ENCODE results near the gene CDV3.
"Not testable (repeated sequence)": the region's sequence is repeated elsewhere in the genome, so short reads cannot be mapped to it uniquely, and the experiment has no call there.

The CDV3 gene, protein sequence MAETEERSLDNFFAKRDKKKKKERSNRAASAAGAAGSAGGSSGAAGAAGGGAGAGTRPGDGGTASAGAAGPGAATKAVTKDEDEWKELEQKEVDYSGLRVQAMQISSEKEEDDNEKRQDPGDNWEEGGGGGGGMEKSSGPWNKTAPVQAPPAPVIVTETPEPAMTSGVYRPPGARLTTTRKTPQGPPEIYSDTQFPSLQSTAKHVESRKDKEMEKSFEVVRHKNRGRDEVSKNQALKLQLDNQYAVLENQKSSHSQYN

GRCh38 chr3:133573629-133574194 is at the start of gene CDV3:
TSS of gene CDV3 (plus strand) at chr3:133573686. CDS start at chr3:133574045, 359 bp downstream.
- no peak for DNase-seq (ENCODE audit: low read depth)

GRCh38 chr3:133523758-133524157 is 49.7 kb upstream of the CDV3 start:
- not testable (repeated sequence) for DNase-seq (ENCODE audit: low read depth)

- no peak for DNase-seq (ENCODE audit: low read depth)
Observed at GRCh38 chr3:133525435-133525834, 48.1 kb upstream of the CDV3 start.

- no peak for DNase-seq (ENCODE audit: low read depth)
Observed at GRCh38 chr3:133527081-133527715, 46.3 kb upstream of the CDV3 start.

DNA sequence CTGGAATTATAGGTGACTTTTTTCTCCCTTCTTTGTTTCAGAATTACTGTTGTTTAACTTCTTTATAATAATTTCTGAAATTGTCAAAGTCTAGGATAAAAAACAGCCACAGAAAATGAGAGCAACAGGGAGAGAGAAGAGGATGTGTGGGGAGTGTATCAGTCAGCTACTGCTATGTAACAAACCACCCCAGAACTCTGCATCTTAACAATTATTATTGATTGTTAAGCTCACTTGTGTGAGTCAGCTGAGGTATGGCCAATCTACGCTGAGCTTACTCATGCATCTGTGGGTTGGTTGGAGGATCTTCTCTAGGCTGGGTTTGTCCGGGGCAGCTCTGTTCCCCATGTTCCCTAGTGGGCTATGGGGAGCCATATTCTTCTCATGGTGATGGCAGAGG is 43.7 kb upstream of the CDV3 start:
- DNase-seq (ENCODE audit: low read depth) = no peak

GRCh38 chr3:133531981-133532380 is 41.5 kb upstream of the CDV3 start:
- DNase-seq (ENCODE audit: low read depth) = peak; percentile 42

DNA sequence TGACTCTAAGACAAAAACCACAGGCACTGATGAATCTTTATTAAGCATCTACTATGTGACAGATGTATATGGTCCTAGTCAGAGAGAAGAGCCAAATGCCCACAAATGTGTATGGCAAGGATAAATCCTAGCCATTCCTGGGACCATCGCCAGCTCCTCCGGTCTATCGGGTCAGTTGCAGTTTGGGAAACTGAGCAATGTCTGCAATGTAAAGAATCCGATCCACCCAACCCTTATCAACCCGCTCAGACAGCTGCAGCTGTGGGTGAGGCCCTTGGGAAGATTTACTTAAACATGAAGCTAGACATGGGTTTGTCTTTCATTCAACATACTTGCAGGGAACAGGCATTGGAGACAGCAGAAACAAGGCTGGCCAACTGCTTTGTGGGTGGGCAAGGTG is 40.5 kb upstream of the CDV3 start:
- no peak for DNase-seq (ENCODE audit: low read depth)

DNA sequence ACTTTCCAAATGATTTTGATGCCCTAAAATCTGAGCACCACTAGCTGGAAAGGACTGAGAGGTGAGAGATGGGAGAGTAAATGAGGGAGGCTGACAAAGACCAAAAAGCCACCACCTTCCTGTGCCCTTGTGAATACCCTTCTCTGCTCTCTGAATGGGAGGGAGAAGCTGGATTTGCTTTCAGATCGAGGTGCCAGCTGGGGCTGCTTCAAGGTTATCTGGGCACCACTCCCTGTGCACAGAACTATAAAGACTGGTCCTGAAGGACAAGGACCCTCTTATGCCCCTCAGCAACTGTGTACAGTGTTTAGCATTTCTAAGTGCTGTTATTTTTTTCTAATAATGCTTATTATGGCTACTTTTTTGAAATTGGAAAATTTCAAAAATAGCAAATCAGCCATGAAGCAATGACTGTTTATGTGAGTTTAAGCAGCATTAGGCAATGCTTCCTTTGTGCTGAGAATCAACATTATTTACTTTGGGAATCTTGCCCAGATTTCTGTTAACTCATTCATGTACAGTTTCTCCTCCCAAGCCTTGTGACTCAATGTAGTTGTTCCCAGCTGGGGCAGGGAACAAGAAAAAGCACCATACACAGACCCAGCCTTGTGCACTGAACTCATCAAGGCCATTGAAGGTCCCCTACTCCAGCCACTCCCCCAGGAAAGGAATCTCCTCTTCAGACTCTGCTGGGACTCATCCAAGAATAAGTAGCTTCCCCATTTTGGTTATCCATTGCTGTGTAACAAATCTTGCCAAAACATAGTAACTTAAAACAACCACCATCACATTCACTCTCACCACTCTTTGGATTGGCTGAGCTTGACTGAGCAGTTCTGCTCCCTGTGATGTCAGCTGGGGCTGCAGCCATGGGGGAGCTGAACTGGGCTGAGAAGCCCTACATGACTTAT is 37.3 kb upstream of the CDV3 start:
- peak; percentile 71 for DNase-seq (ENCODE audit: low read depth)

- not testable (repeated sequence) for DNase-seq (ENCODE audit: low read depth)
Observed at GRCh38 chr3:133537131-133537530, 36.4 kb upstream of the CDV3 start.

DNA sequence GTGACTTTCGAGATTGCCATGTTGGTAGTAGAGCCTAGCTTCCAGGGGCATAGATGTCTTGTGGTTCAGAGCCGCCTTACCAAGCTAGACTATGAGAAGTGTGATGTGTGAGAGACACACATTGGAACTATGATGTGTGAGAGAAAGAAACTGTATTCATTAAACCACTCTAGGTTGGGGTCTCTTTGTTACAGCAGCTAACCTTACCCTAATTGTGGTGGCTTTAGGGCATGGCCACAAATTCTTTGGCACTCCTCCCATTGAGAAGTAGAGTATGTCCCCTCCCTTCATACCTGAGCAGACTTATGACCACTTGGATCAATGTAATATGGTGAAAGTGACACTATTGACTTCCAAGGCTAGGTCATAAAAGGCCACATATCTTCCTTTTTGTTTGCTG is 35.3 kb upstream of the CDV3 start:
- DNase-seq (ENCODE audit: low read depth) = no peak

DNA sequence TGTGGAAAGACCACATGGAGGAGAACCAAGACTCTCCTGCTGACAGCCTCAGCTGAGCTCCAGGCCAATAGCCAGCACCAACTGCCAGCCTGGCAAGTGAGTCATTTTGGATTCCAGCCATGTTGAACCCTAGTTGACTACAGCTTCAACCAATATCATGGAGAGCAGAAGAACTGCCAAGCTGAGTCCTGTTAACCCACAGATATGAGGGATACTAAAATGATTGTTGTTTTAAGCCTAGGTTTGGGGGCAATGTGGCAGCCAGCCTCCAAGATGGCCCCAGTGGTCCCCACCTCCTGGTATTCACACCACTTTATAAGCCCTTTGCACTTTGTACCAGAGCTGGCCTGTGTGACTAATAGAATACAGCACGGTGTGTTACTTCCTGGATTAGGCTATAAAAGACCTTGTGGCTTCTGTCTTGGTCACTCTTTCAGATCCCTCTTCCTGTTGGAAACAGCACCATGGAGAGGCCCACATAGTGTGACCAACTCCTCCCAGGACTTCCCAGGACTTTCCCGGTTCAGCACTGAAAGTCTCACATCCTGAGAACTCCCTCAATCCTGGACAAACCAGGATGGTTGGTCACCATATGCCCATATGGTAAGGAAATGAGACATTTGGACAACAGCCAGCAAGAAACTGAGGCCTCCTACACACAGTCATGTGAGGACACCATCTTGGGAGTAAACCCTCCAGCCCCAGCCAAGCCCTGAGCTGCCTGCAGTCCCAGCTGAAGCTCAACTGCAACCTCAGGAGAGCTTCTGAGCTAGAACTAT is 32.4 kb upstream of the CDV3 start:
- peak; percentile 22 for DNase-seq (ENCODE audit: low read depth)

- no peak for DNase-seq (ENCODE audit: low read depth)
Observed at GRCh38 chr3:133542871-133543270, 30.6 kb upstream of the CDV3 start.

DNA sequence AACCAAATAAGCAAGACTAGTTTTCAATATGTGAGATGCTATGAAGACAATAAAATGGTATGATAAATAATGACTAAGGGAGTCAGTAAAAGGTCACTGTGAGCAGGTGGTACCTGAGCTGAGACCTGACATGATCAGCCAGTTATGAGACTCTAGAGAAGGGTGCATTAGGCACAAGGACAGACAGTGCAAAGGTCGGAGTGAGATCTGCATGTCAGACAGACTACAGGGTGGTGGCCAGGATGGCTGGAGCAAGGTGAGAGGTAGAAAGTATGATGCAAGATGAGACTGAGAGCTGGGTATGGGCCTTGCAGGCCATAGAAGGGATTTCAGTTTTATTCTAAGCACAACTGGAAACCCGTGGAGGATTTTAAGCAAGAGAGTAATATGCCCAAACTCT is 28.5 kb upstream of the CDV3 start:
- not testable (repeated sequence) for DNase-seq (ENCODE audit: low read depth)

GRCh38 chr3:133547432-133548041 is 25.9 kb upstream of the CDV3 start:
- peak; percentile 56 for DNase-seq (ENCODE audit: low read depth)

- DNase-seq (ENCODE audit: low read depth) = peak; percentile 22
Observed at GRCh38 chr3:133548090-133548489, 25.4 kb upstream of the CDV3 start.

DNA sequence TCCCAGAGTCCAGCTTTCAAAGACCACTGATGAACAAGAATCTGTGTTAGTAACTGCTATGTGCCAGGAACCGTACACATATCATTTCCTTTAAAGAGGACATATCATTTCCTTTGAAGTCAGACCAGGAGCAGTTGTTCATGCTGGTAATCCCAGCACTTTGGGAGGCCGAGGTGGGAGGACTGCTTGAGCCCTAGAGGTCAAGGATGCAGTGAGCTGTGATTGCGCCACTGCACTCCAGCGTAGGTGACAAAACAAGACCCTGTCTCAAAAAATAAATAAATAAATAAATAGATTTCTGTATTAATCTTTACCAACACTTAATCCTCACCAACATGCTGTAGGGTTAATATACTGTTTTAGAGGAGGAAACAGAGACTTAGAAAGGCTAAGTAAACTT is 23.9 kb upstream of the CDV3 start:
- no peak for DNase-seq (ENCODE audit: low read depth)

DNA sequence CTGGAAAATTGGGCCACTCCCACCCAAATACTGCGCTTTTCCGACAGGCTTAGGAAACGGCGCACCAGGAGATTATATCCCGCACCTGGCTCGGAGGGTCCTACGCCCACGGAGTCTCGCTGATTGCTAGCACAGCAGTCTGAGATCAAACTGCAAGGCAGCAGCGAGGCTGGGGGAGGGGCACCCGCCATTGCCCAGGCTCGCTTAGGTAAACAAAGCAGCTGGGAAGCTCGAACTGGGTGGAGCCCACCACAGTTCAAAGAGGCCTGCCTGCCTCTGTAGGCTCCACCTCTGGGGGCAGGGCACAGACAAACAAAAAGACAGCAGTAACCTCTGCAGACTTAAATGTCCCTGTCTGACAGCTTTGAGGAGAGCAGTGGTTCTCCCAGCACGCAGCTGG is 21.9 kb upstream of the CDV3 start:
- not testable (repeated sequence) for DNase-seq (ENCODE audit: low read depth)

- DNase-seq (ENCODE audit: low read depth) = no peak
Observed at GRCh38 chr3:133561679-133562078, 11.8 kb upstream of the CDV3 start.

GRCh38 chr3:133562376-133562775 is 11.1 kb upstream of the CDV3 start:
- DNase-seq (ENCODE audit: low read depth) = no peak

DNA sequence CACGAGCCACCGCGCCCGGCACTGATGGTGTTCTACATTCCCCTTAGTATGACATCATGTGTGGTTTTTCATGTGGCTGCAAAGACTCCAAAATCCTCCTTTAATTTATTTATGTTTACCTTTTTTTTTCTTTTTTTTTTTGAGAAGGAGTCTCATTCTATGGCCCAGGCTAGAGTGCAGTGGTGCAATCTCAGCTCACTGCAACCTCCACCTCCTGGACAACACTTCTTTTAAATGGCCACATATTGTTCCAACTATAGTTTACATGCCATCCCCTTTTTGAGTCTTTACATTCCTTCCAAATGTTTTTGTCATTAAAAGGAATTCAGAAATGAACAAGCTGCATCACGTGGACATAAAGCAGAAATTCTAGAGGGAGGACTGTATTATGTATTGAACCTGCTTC is 10.3 kb upstream of the CDV3 start:
- DNase-seq (ENCODE audit: low read depth) = no peak

GRCh38 chr3:133563816-133564215 is 9.7 kb upstream of the CDV3 start:
- no peak for DNase-seq (ENCODE audit: low read depth)

Data from GM04504 (cell line).